Ascending aorta (tissue), 2 donors: Measurements from ENCODE around the gene SEC22C. TPM values are rescaled to one million over a fixed set of nuclear protein-coding genes. Genes with fewer than 3 reads are reported as not detected.

Source experiments
- DNase-seq, 2 donors: peaks; one replicate each; pipeline ENCODE4 v3.0.0-alpha.2; 2019; ENCODE audit warnings: low spot score in 2 of 2
- H3K27ac ChIP-seq, 2 donors: fragments of 200-600 bp; sonication (generic); one replicate each; pipeline ENCODE4 v1.5.1; 2016 to 2017; ENCODE audit warnings: mild to moderate bottlenecking in 1 of 2
- H3K27me3 ChIP-seq: fragments of 200-600 bp; sonication (generic); one replicate; pipeline ENCODE4 v1.5.1; 2017
- H3K36me3 ChIP-seq, 2 donors: fragments of 200-600 bp; sonication (generic); one replicate each; pipeline ENCODE4 v1.5.1; 2016
- H3K4me1 ChIP-seq, 2 donors: fragments of 200-600 bp; sonication (generic); one replicate each; pipeline ENCODE4 v1.5.1; 2016 to 2017; ENCODE audit warnings: mild to moderate bottlenecking in 1 of 2
- H3K4me3 ChIP-seq, 2 donors: fragments of 200-600 bp; sonication (generic); one replicate each; pipeline ENCODE4 v1.5.1; 2016 to 2017; ENCODE audit warnings: mild to moderate bottlenecking in 1 of 2
- H3K9me3 ChIP-seq, 2 donors: fragments of 200-600 bp; sonication (generic); one replicate each; pipeline ENCODE4 v1.5.1; 2016
- intact Hi-C: fragments of 100-400 bp; cut with DNase I; formaldehyde crosslinking; loops from one replicate; pipeline ENCODE4 v1.15.1; 2023
- total RNA-seq: library from RNA; depleted of rRNA; stranded (reverse); fragments of >200 nt; gene quantifications from one replicate; pipeline ENCODE4 v1.1.0, GENCODE V29; 2016
- TF ChIP-seq, protein P1 (sequence below), 3 experiments: fragments of 200-600 bp in 2 of 3; fragments of 450-650 bp in 1 of 3; sonication (generic) in 2 of 3; IDR thresholded peaks; one replicate each; pipeline ENCODE4 v1.5.1; 2016 to 2019; ENCODE audit warnings: antibody characterized with exemption in 3 of 3, mild to moderate bottlenecking in 1 of 3, moderate library complexity in 1 of 3

The SEC22C gene
- total RNA-seq, 1 donor from 2014 or later = 28.3 TPM

DNA sequence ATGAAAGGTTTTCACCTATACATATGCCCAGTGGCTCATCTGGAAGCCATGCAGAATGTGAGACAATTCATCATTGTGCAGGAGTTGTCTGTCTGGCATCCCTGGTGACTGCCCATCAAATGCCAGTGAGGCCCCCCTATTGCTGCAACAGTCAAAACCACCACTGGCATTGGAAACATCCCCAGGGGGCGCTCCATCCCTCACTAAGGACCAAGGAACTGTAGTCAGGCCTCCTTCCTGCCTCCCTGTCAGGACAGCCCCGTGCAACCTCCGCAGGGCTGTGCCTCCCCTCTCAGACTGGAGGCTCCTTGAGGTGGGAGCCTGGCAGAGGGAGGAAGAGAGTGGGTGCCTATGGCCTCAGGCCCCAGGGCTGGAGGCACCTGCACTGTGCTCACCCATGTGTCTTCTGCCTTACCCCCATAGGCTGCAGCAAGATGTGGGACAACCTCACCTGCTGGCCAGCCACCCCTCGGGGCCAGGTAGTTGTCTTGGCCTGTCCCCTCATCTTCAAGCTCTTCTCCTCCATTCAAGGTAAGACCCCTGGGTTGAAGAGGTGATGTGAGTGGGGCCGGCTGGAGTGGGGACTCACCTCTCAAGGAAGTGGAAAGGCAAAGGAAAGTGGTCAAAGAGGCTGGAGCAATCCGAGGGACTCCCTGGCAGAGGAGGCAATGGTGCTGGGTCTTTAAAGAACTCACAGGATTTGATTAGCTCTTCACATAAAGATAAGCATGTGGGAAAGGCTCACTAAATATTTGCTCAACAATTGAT, 62.8 kb downstream of the SEC22C start:
- intact Hi-C loops = no loop called here
- Histone ChIP-seq H3K4me1 (peaks cover 14 to 24% of the 10 kb centered on the region in 2 donors), H3K9me3 (no peaks in the 10 kb centered on the region), H3K27me3 (no peaks in the 10 kb centered on the region), H3K4me3 (no peak overlapping the region), H3K27ac (no peak overlapping the region), H3K36me3 (no peaks in the 10 kb centered on the region)
- no peak for DNase-seq
- TF ChIP-seq, protein P1, sequence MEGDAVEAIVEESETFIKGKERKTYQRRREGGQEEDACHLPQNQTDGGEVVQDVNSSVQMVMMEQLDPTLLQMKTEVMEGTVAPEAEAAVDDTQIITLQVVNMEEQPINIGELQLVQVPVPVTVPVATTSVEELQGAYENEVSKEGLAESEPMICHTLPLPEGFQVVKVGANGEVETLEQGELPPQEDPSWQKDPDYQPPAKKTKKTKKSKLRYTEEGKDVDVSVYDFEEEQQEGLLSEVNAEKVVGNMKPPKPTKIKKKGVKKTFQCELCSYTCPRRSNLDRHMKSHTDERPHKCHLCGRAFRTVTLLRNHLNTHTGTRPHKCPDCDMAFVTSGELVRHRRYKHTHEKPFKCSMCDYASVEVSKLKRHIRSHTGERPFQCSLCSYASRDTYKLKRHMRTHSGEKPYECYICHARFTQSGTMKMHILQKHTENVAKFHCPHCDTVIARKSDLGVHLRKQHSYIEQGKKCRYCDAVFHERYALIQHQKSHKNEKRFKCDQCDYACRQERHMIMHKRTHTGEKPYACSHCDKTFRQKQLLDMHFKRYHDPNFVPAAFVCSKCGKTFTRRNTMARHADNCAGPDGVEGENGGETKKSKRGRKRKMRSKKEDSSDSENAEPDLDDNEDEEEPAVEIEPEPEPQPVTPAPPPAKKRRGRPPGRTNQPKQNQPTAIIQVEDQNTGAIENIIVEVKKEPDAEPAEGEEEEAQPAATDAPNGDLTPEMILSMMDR (IDR thresholded peaks at IDR 0.05) = no peak

DNA sequence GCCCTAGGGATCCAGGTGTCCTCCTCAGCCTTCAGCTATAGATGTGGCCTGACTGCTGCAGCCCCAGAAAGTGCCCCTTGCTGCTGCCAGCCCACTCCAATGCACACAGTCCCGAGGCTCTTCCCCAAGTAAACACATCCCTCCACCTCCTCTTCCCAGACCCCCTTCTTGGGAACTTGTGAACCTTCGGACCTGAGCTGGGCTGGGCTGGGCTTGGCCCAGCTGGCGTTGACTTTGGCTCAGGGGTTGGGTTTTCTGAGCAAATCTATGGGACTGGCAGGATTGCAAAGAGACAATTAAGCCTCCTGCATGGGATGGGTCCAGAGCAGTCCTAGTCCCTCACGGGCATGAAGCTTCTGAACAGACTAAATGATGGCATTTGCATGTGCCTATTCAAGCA, 64.7 kb downstream of the SEC22C start:
- peaks cover 22 to 34% of the 10 kb centered on the region in 2 donors for H3K4me1 ChIP-seq
- no peaks in the 10 kb centered on the region for H3K36me3 ChIP-seq
- H3K27ac ChIP-seq = peak overlapping the region in 1 of 2 donors; percentile 88
- H3K4me3 ChIP-seq = no peak overlapping the region
- intact Hi-C loops = no loop called here
- TF ChIP-seq, protein P1 (IDR thresholded peaks at IDR 0.05) = no peak
- DNase-seq = no peak
- no peaks in the 10 kb centered on the region for H3K27me3 ChIP-seq
- no peaks in the 10 kb centered on the region for H3K9me3 ChIP-seq

DNA sequence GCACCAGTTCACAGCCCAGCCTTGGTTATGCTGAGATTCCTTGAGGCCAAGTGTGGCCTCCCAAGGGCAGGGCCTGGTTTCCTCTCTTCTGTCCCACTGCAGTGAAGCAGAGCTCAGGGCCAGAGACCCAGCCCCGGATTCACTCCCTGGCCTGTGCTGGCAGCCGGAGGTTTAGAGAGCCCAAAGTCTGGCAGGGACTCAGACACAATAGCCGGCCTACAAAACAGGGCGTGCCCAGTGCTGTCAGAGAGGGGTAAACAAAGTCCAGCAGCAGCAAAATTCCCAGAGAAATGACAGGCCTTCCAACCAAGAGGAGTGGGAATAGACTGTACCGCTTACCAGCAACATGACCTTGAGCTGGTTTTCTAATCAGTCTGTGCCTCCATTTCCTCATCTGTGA, 65.3 kb downstream of the SEC22C start:
- intact Hi-C loops = no loop called here
- TF ChIP-seq, protein P1 (IDR thresholded peaks at IDR 0.05) = no peak
- Histone ChIP-seq H3K4me3 (no peak overlapping the region), H3K27ac (peak overlapping the region; percentile 86 to 88), H3K9me3 (no peaks in the 10 kb centered on the region), H3K4me1 (peaks cover 22 to 34% of the 10 kb centered on the region in 2 donors), H3K27me3 (no peaks in the 10 kb centered on the region), H3K36me3 (no peaks in the 10 kb centered on the region)
- DNase-seq = no peak

DNA sequence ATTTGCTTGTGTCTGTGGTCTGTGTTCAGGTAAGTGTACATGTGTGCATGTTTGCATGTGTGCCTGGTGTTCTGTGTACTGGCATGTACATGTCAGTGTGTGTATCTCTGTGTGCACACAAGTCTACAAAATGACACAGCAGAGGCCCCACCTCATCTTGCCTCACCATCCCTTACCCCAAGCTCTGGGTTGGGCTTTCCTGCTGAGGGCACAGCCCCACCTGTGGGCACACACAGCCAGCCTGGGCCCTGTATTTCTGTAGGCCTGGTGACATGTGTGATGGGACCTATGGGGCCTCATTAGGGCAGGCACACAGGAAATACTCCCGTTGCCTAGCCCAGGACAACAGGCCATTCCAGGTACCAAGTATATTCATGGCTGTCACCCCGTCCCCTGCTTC, 65.8 kb downstream of the SEC22C start:
- Histone ChIP-seq H3K4me3 (no peak overlapping the region), H3K36me3 (no peaks in the 10 kb centered on the region), H3K27me3 (no peaks in the 10 kb centered on the region), H3K4me1 (peaks cover 22 to 35% of the 10 kb centered on the region in 2 donors), H3K9me3 (no peaks in the 10 kb centered on the region), H3K27ac (peak overlapping the region; percentile 86 to 88)
- intact Hi-C loops = no loop called here
- no peak for DNase-seq
- TF ChIP-seq, protein P1 (IDR thresholded peaks at IDR 0.05) = no peak

DNA sequence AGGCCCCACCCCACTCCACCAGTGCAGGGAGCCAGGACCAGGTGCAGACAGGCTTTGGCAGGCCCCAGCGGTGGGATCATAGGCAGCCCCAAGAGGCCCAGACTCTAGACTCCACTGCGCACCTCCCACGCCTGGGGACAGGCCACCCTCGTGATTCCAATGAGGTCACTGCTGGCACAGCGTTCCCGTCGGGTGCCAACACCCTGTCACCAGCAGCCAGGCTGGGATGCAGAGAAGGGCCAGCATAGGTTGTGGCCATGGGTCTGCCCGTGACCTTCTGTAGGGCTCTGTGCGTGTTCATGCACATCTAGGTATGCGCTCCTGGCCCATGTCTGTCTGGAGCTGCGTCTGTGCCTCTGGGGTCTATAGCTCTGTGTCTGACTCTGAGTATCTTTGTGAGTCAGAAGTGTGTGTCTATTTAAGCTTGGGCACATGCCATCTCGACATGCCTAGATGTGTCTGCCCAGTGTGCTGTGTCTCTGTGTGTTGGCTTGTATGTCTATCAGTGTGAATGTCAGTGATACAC, 66.3 kb downstream of the SEC22C start:
- TF ChIP-seq, protein P1 (IDR thresholded peaks at IDR 0.05) = no peak
- Histone ChIP-seq H3K27me3 (no peaks in the 10 kb centered on the region), H3K27ac (peak overlapping the region; percentile 86 to 88), H3K36me3 (no peaks in the 10 kb centered on the region), H3K9me3 (no peaks in the 10 kb centered on the region), H3K4me1 (peaks cover 22 to 37% of the 10 kb centered on the region in 2 donors), H3K4me3 (no peak overlapping the region)
- intact Hi-C loops = no loop called here
- DNase-seq = peak; percentile 55 to 85
